NCI-H2107 (cell line): Measurements from ENCODE around the gene SEPTIN2.
"Not testable (repeated sequence)": the region's sequence is repeated elsewhere in the genome, so short reads cannot be mapped to it uniquely, and the experiment has no call there.

Source experiments
- DNase-seq: peaks from one replicate; lab custom pipeline; 2025; lab: John Stamatoyannopoulos, UW

The SEPTIN2 gene

GRCh38 chr2:241288324-241288888 lies 27.3 kb upstream of the SEPTIN2 start:
- no peak for DNase-seq

- DNase-seq = no peak
These were observed 26.7 kb upstream of the SEPTIN2 start for GRCh38 chr2:241289053-241289452.

- DNase-seq = no peak
These were observed 26.1 kb upstream of the SEPTIN2 start for GRCh38 chr2:241289597-241289996.

- DNase-seq = no peak
These were observed 24.6 kb upstream of the SEPTIN2 start for GRCh38 chr2:241291153-241291552.

- no peak for DNase-seq
These were observed 23.7 kb upstream of the SEPTIN2 start for GRCh38 chr2:241291977-241292376.

- DNase-seq = not testable (repeated sequence)
These were observed 22.3 kb upstream of the SEPTIN2 start for GRCh38 chr2:241293378-241293797.

- DNase-seq = no peak
These were observed 20.2 kb upstream of the SEPTIN2 start for GRCh38 chr2:241295326-241296095.

- no peak for DNase-seq
These were observed 19.0 kb upstream of the SEPTIN2 start for GRCh38 chr2:241296767-241297166.

- no peak for DNase-seq
These were observed 17.1 kb upstream of the SEPTIN2 start for GRCh38 chr2:241298673-241299072.

GRCh38 chr2:241300000-241300399 lies 15.7 kb upstream of the SEPTIN2 start:
- no peak for DNase-seq

GRCh38 chr2:241302083-241302482 lies 13.6 kb upstream of the SEPTIN2 start:
- DNase-seq = no peak

- no peak for DNase-seq
These were observed 12.7 kb upstream of the SEPTIN2 start for GRCh38 chr2:241302759-241303651.

- no peak for DNase-seq
These were observed 11.6 kb upstream of the SEPTIN2 start for GRCh38 chr2:241304039-241304670.

- DNase-seq = no peak
These were observed 8.7 kb upstream of the SEPTIN2 start for GRCh38 chr2:241307055-241307454.

- DNase-seq = no peak
These were observed 7.5 kb upstream of the SEPTIN2 start for GRCh38 chr2:241308267-241308666.

GRCh38 chr2:241308832-241309500 lies 6.8 kb upstream of the SEPTIN2 start:
- no peak for DNase-seq

GRCh38 chr2:241309684-241310117 lies 6.0 kb upstream of the SEPTIN2 start:
- no peak for DNase-seq

- DNase-seq = no peak
These were observed 4.7 kb upstream of the SEPTIN2 start for GRCh38 chr2:241310917-241311566.

- DNase-seq = no peak
These were observed 3.6 kb upstream of the SEPTIN2 start for GRCh38 chr2:241312082-241312481.

- no peak for DNase-seq
These were observed 2.1 kb upstream of the SEPTIN2 start for GRCh38 chr2:241313543-241314095.
